ENCODE measurements around the gene GPC4. TPM values are rescaled to one million over a fixed set of nuclear protein-coding genes. Genes with fewer than 3 reads are reported as not detected.

Gene GPC4
- total and polyA plus RNA-seq, 10 of the 15 experiments (the other 5 are each of a cell fraction or from before 2014, with no cell fraction given) = 0.04 to 5.8 (median 0.13) TPM

DNA sequence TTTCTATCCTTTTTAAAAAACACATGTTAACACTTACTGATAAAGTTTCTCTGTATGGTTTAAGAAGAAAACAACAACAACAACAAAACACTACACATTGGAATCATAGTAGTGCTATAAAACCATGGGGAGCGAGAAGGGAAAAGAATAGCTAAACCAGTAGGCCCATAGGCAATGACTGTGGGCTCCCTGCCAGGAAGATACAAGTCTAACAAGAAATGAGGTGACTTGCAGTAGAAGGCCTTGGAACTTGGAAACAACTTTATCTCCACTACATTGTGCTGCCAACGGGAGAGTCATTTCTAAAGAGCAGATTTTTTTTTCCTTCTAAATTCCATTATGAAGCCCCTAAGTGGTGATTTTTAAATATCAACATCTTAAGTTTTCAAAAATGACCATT, 78.0 kb downstream of the GPC4 start (continued):
- TF ChIP-seq, protein P1, sequence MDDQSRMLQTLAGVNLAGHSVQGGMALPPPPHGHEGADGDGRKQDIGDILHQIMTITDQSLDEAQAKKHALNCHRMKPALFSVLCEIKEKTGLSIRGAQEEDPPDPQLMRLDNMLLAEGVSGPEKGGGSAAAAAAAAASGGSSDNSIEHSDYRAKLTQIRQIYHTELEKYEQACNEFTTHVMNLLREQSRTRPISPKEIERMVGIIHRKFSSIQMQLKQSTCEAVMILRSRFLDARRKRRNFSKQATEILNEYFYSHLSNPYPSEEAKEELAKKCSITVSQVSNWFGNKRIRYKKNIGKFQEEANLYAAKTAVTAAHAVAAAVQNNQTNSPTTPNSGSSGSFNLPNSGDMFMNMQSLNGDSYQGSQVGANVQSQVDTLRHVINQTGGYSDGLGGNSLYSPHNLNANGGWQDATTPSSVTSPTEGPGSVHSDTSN (IDR thresholded peaks at IDR 0.05; ENCODE audit: insufficient replicate concordance, low read depth, low read length) = no peak
- TF ChIP-seq, protein P2, sequence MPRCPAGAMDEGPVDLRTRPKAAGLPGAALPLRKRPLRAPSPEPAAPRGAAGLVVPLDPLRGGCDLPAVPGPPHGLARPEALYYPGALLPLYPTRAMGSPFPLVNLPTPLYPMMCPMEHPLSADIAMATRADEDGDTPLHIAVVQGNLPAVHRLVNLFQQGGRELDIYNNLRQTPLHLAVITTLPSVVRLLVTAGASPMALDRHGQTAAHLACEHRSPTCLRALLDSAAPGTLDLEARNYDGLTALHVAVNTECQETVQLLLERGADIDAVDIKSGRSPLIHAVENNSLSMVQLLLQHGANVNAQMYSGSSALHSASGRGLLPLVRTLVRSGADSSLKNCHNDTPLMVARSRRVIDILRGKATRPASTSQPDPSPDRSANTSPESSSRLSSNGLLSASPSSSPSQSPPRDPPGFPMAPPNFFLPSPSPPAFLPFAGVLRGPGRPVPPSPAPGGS (IDR thresholded peaks at IDR 0.05; ENCODE audit: borderline replicate concordance, insufficient read depth, low read depth, low read length, poor library complexity, severe bottlenecking) = no peak
- no peak for TF ChIP-seq EGR1 (IDR thresholded peaks at IDR 0.05; ENCODE audit: borderline replicate concordance in 1 of 2, low read depth in 2 of 2, low read length in 2 of 2)
- no peak for TF ChIP-seq KDM1A (IDR thresholded peaks at IDR 0.05; ENCODE audit: borderline replicate concordance)
- no peak for TF ChIP-seq BHLHE40 (IDR thresholded peaks at IDR 0.05; ENCODE audit: borderline replicate concordance in 1 of 2, low read depth in 2 of 2, low read length in 1 of 2)
- TF ChIP-seq PAX5 (IDR thresholded peaks at IDR 0.05; ENCODE audit: borderline replicate concordance, low read depth, low read length) = no peak

DNA sequence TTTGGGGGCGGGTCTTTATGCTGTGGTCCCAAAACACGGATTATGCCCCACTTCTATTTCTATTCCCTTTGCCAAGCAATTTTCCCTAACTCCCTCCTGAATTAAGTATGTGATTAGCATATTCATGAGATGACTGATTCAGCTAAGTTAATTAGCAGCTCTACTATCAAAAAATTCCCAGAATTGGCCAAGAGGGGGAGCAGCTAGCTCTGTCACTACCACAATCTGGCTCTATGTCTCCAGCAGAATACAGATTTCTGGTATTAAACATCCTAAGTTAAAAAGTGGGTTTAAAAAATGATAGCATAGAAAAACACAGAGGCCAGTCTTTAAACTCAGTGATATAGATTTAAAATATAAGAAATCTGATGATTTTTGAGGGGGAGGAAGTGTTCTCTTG, 80.3 kb downstream of the GPC4 start:
- SMC1A ChIA-PET (ENCODE audit: uncharacterized antibody, unreplicated experiment) = interaction anchor here (0.6 to 6.2 kb wide), 26 partner anchors 9 to 439 kb away, joined by 3 to 36 read pairs (median 4); partner anchors contain the start of gene GPC4
- CTCF ChIA-PET = interaction anchor here (0.6 to 4.8 kb wide), 30 partner anchors 8 to 411 kb away, joined by 3 to 38 read pairs (median 6); partner anchors contain the start of gene GPC4
- 21% methylated on average over 2 of the region's 2 CpGs for WGBS (ENCODE audit: insufficient coverage, insufficient replicate concordance, low lambda C conversion rate, missing lambda C conversion rate)
- RAD21 ChIA-PET (ENCODE audit: unreplicated experiment) = interaction anchor here (0.7 to 2.8 kb wide), 22 partner anchors 8 to 336 kb away, joined by 3 to 15 read pairs (median 4); no protein-coding TSS in a partner anchor
- POLR2A ChIA-PET = interaction anchor here (0.5 to 1.5 kb wide), 4 partner anchors 9 to 54 kb away, joined by 3 to 5 read pairs (median 3); no protein-coding TSS in a partner anchor
- peak; percentile 49; the same call in 1 of the 2 replicates for TF ChIP-seq SMC3 (IDR thresholded peaks at IDR 0.05; ENCODE audit: borderline replicate concordance, low read length)
- TF ChIP-seq, protein P3, sequence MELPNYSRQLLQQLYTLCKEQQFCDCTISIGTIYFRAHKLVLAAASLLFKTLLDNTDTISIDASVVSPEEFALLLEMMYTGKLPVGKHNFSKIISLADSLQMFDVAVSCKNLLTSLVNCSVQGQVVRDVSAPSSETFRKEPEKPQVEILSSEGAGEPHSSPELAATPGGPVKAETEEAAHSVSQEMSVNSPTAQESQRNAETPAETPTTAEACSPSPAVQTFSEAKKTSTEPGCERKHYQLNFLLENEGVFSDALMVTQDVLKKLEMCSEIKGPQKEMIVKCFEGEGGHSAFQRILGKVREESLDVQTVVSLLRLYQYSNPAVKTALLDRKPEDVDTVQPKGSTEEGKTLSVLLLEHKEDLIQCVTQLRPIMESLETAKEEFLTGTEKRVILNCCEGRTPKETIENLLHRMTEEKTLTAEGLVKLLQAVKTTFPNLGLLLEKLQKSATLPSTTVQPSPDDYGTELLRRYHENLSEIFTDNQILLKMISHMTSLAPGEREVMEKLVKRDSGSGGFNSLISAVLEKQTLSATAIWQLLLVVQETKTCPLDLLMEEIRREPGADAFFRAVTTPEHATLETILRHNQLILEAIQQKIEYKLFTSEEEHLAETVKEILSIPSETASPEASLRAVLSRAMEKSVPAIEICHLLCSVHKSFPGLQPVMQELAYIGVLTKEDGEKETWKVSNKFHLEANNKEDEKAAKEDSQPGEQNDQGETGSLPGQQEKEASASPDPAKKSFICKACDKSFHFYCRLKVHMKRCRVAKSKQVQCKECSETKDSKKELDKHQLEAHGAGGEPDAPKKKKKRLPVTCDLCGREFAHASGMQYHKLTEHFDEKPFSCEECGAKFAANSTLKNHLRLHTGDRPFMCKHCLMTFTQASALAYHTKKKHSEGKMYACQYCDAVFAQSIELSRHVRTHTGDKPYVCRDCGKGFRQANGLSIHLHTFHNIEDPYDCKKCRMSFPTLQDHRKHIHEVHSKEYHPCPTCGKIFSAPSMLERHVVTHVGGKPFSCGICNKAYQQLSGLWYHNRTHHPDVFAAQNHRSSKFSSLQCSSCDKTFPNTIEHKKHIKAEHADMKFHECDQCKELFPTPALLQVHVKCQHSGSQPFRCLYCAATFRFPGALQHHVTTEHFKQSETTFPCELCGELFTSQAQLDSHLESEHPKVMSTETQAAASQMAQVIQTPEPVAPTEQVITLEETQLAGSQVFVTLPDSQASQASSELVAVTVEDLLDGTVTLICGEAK (IDR thresholded peaks at IDR 0.05; ENCODE audit: borderline replicate concordance) = no peak
- peak; percentile 40 for TF ChIP-seq RAD21 (IDR thresholded peaks at IDR 0.05; ENCODE audit: insufficient read depth, low read depth, low read length)
- TF ChIP-seq, protein P4, sequence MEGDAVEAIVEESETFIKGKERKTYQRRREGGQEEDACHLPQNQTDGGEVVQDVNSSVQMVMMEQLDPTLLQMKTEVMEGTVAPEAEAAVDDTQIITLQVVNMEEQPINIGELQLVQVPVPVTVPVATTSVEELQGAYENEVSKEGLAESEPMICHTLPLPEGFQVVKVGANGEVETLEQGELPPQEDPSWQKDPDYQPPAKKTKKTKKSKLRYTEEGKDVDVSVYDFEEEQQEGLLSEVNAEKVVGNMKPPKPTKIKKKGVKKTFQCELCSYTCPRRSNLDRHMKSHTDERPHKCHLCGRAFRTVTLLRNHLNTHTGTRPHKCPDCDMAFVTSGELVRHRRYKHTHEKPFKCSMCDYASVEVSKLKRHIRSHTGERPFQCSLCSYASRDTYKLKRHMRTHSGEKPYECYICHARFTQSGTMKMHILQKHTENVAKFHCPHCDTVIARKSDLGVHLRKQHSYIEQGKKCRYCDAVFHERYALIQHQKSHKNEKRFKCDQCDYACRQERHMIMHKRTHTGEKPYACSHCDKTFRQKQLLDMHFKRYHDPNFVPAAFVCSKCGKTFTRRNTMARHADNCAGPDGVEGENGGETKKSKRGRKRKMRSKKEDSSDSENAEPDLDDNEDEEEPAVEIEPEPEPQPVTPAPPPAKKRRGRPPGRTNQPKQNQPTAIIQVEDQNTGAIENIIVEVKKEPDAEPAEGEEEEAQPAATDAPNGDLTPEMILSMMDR (IDR thresholded peaks at IDR 0.05 in 2 of 3, conservative IDR thresholded peaks at IDR 0.05 in 1 of 3; ENCODE audit: control insufficient read depth in 2 of 3, extremely low read depth in 1 of 3, insufficient read depth in 1 of 3, low read depth in 3 of 3, low read length in 3 of 3) = peak; percentile 46 to 51 (median 49); a peak in 5 of 6 replicates
- no peaks in the 10 kb centered on the region for H3K27me3 ChIP-seq (replicated peaks in 1 of 2; ENCODE audit: control insufficient read depth in 2 of 2, insufficient read depth in 2 of 2, low read length in 1 of 2)
- H3K9ac ChIP-seq (ENCODE audit: control insufficient read depth, insufficient read depth, low read length) = no peak overlapping the region
- H2AFZ ChIP-seq (ENCODE audit: control insufficient read depth, low read depth, low read length) = no peak overlapping the region
- in situ Hi-C loops (cut with MboI) (no loop called here), intact Hi-C loops (cut with micrococcal nuclease; ENCODE audit: unreplicated experiment) (loop anchor here (1.0 kb wide), 1 partner anchor 335 kb away; no protein-coding TSS in a partner anchor)
- no peaks in the 10 kb centered on the region for H4K20me1 ChIP-seq (ENCODE audit: control insufficient read depth, insufficient read depth)
- ATAC-seq (peak; percentile 56; the same call in 2 of the 3 replicates), FAIRE-seq (no peak), DNase-seq (ENCODE audit: low read depth, low spot score) (no peak)
- no peaks in the 10 kb centered on the region for H3K4me1 ChIP-seq (ENCODE audit: control insufficient read depth, insufficient read depth, low read length)
- H3K4me3 ChIP-seq = no peak overlapping the region
- no TSS peak for BruUV-seq (replicated peaks)
- no peak overlapping the region for H3K4me2 ChIP-seq (ENCODE audit: control insufficient read depth, insufficient read depth)
- H3K27ac ChIP-seq (ENCODE audit: control insufficient read depth, insufficient read depth) = no peak overlapping the region
- H3K79me2 ChIP-seq (ENCODE audit: control insufficient read depth, insufficient read depth, low read length) = no peaks in the 10 kb centered on the region
- H3K36me3 ChIP-seq (ENCODE audit: control insufficient read depth in 2 of 2, insufficient read depth in 2 of 2, low read length in 1 of 2) = no peaks in the 10 kb centered on the region
- H3K9me3 ChIP-seq (replicated peaks; ENCODE audit: control insufficient read depth, insufficient read depth, low read length) = no peaks in the 10 kb centered on the region
